Measurements from ENCODE around the gene EXOSC3.
"Not testable (repeated sequence)": the region's sequence is repeated elsewhere in the genome, so short reads cannot be mapped to it uniquely, and the experiment has no call there.

The EXOSC3 gene

GRCh38 chr9:37753489-37754190 is 31.2 kb downstream of the EXOSC3 start, which contains the start of gene TRMT10B:
Gene TRMT10B (plus strand): TSS chr9:37753805. CDS start chr9:37761932, 8,127 bp downstream.
- peak within 1 kb of the TSS; percentile 70 for H3K4me3 ChIP-seq (ENCODE audit: low read depth, low read length)
- peak; percentile 74 for DNase-seq (ENCODE audit: low read depth)
- no peak for TF ChIP-seq CTCF (conservative IDR thresholded peaks at IDR 0.05; ENCODE audit: low read depth, low read length)

- no peak for TF ChIP-seq CTCF (conservative IDR thresholded peaks at IDR 0.05; ENCODE audit: low read depth, low read length)
Observed at GRCh38 chr9:37752642-37753488, 32.0 kb downstream of the EXOSC3 start.

GRCh38 chr9:37752112-37752511 is 32.8 kb downstream of the EXOSC3 start:
- not testable (repeated sequence) for H3K4me3 ChIP-seq (ENCODE audit: low read depth, low read length); DNase-seq (ENCODE audit: low read depth)

More at GRCh38 chr9:37752642-37753488, 32.0 kb downstream of the EXOSC3 start:
- H3K4me3 ChIP-seq (ENCODE audit: low read depth, low read length), result peak overlapping the region; percentile 70
- DNase-seq (ENCODE audit: low read depth), result no peak

GRCh38 chr9:37751704-37752103 is 33.2 kb downstream of the EXOSC3 start:
- not testable (repeated sequence) for DNase-seq (ENCODE audit: low read depth)

GRCh38 chr9:37751186-37751585 is 33.7 kb downstream of the EXOSC3 start:
- no peak for DNase-seq (ENCODE audit: low read depth)
- H3K4me3 ChIP-seq (ENCODE audit: low read depth, low read length), result no peak overlapping the region
- TF ChIP-seq CTCF (conservative IDR thresholded peaks at IDR 0.05; ENCODE audit: low read depth, low read length), result no peak

More at GRCh38 chr9:37751704-37752103, 33.2 kb downstream of the EXOSC3 start:
- not testable (repeated sequence) for H3K4me3 ChIP-seq (ENCODE audit: low read depth, low read length)

- DNase-seq (ENCODE audit: low read depth), result no peak
Observed at GRCh38 chr9:37749129-37749528, 35.7 kb downstream of the EXOSC3 start.

GRCh38 chr9:37747271-37747753 is 37.6 kb downstream of the EXOSC3 start:
- TF ChIP-seq CTCF (conservative IDR thresholded peaks at IDR 0.05; ENCODE audit: low read depth, low read length), result peak; percentile 98
- no peak overlapping the region for H3K4me3 ChIP-seq (ENCODE audit: low read depth, low read length)
- peak; percentile 87 for DNase-seq (ENCODE audit: low read depth)

More at GRCh38 chr9:37749129-37749528, 35.7 kb downstream of the EXOSC3 start:
- no peak for TF ChIP-seq CTCF (conservative IDR thresholded peaks at IDR 0.05; ENCODE audit: low read depth, low read length)
- H3K4me3 ChIP-seq (ENCODE audit: low read depth, low read length), result no peak overlapping the region
